DND-41 (cell line): Measurements from ENCODE around the gene MFRP.

Experiments
- CTCF ChIP-seq: IDR thresholded peaks from 2 replicates; pipeline ENCODE4 v1.5.1; 2012; ENCODE audit warnings: borderline replicate concordance, low read length, moderate library complexity, mild to moderate bottlenecking; ENCODE audit not compliant: poor library complexity, severe bottlenecking; ENCODE audit errors: extremely low read depth
- EZH2 ChIP-seq: IDR thresholded peaks from 3 replicates; pipeline ENCODE4 v1.6.1; 2012; ENCODE audit warnings: borderline replicate concordance, low read depth, mild to moderate bottlenecking, moderate library complexity, low read length, inconsistent platforms; ENCODE audit not compliant: severe bottlenecking

GRCh38 chr11:119372260-119373058, 26.0 kb upstream of the MFRP start:
- TF ChIP-seq EZH2: no peak
- TF ChIP-seq CTCF: no peak
